PC-3 (cell line): Measurements from ENCODE around the gene ACR. TPM values are rescaled to one million over a fixed set of nuclear protein-coding genes. Genes with fewer than 3 reads are reported as not detected.

Experiments
- ATAC-seq: fragments of 200-7000 bp; cut with Tn5 transposase; 2 replicates; pipeline ENCODE4 v1.9.1; 2020; ENCODE audit warnings: mild to moderate bottlenecking, moderate library complexity
- BruUV-seq: library from RNA; stranded (reverse); fragments of 400-500 nt; replicated peaks from 2 replicates; lab custom pipeline; 2021; lab: Mats Ljungman, UMichigan
- CTCF ChIA-PET: fragments of 300-600 bp; sonication (Branson Sonifier 250); formaldehyde crosslinking; loops from one replicate; lab custom pipeline; 2022; ENCODE audit warnings: antibody characterized with exemption; lab: Charles Lee
- POLR2A ChIA-PET: fragments of 300-600 bp; sonication (Branson Sonifier 250); formaldehyde crosslinking; loops from one replicate; lab custom pipeline; 2022; ENCODE audit warnings: antibody characterized with exemption; ENCODE audit not compliant: unreplicated experiment; lab: Charles Lee
- DNase-seq: peaks from one replicate; pipeline ENCODE4 v3.0.0-alpha.2; 2015
- H2AFZ ChIP-seq: fragments of 300-600 bp; sonication (generic); 2 replicates; pipeline ENCODE4 v1.6.0; 2016; ENCODE audit warnings: antibody characterized with exemption, low read length
- H3F3A ChIP-seq: fragments of 300-600 bp; sonication (generic); one replicate; pipeline ENCODE4 v1.6.0; 2017; ENCODE audit warnings: antibody characterized with exemption, low read length, control low read depth, mild to moderate bottlenecking; ENCODE audit not compliant: unreplicated experiment
- H3K27ac ChIP-seq: fragments of 300-600 bp; sonication (generic); 2 replicates; pipeline ENCODE4 v1.5.1; 2016; ENCODE audit warnings: mild to moderate bottlenecking, low read length
- H3K27me3 ChIP-seq: fragments of 300-600 bp; sonication (generic); 2 replicates; pipeline ENCODE4 v1.6.1; 2016; ENCODE audit warnings: low read length, mixed read lengths
- H3K36me3 ChIP-seq: fragments of 300-600 bp; sonication (generic); 2 replicates; pipeline ENCODE4 v1.6.1; 2016; ENCODE audit warnings: low read depth, mixed run types, low read length, mixed read lengths
- H3K4me1 ChIP-seq: fragments of 300-600 bp; sonication (generic); 2 replicates; pipeline ENCODE4 v1.5.1; 2016; ENCODE audit warnings: low read length; ENCODE audit not compliant: insufficient read depth
- H3K4me2 ChIP-seq: fragments of 300-600 bp; sonication (generic); 2 replicates; pipeline ENCODE4 v1.6.0; 2016; ENCODE audit warnings: low read length
- H3K4me3 ChIP-seq: fragments of 300-600 bp; sonication (generic); 2 replicates; pipeline ENCODE4 v1.5.1; 2016; ENCODE audit warnings: mild to moderate bottlenecking, low read length, mixed read lengths
- H3K79me2 ChIP-seq: fragments of 300-600 bp; sonication (generic); 2 replicates; pipeline ENCODE4 v1.6.1; 2017; ENCODE audit warnings: low read length, mixed read lengths
- H3K9ac ChIP-seq: fragments of 300-600 bp; sonication (generic); 2 replicates; pipeline ENCODE4 v1.6.0; 2016; ENCODE audit warnings: mild to moderate bottlenecking, low read length
- H3K9me2 ChIP-seq: fragments of 300-600 bp; sonication (generic); replicated peaks from 2 replicates; pipeline ENCODE4 v1.6.1; 2016; ENCODE audit warnings: mixed run types, low read length, mixed read lengths
- H3K9me3 ChIP-seq: fragments of 300-600 bp; sonication (generic); 2 replicates; pipeline ENCODE4 v1.6.1; 2016; ENCODE audit warnings: low read length, mixed read lengths
- H4K20me1 ChIP-seq: fragments of 300-600 bp; sonication (generic); 2 replicates; pipeline ENCODE4 v1.6.1; 2016; ENCODE audit warnings: low read length, mixed read lengths
- EZH2 ChIP-seq: fragments of 300-600 bp; sonication (generic); IDR thresholded peaks from one replicate; pipeline ENCODE4 v1.6.1; 2017; ENCODE audit warnings: antibody characterized with exemption, mild to moderate bottlenecking, low read length; ENCODE audit not compliant: unreplicated experiment
- EZH2phosphoT487 ChIP-seq: fragments of 300-600 bp; sonication (generic); IDR thresholded peaks from 2 replicates; pipeline ENCODE4 v1.6.1; 2018; ENCODE audit warnings: mild to moderate bottlenecking, antibody characterized with exemption, low read length, borderline replicate concordance
- intact Hi-C: fragments of 100-400 bp; cut with micrococcal nuclease; formaldehyde crosslinking; loops from 2 replicates; pipeline ENCODE4 v1.9.0; 2023
- total RNA-seq: library from RNA; depleted of rRNA; stranded (reverse); fragments of >200 nt; gene quantifications from 2 replicates; pipeline ENCODE4 v1.2.3, GENCODE V29; 2014
- TF ChIP-seq, protein P1 (sequence below): fragments of 300-600 bp; sonication (generic); conservative IDR thresholded peaks from 2 replicates; pipeline ENCODE4 v1.5.1; 2017; ENCODE audit warnings: antibody characterized with exemption, low read depth, mild to moderate bottlenecking, low read length

Gene ACR
- total RNA-seq, 1 experiment from 2014 or later, result not detected

DNA sequence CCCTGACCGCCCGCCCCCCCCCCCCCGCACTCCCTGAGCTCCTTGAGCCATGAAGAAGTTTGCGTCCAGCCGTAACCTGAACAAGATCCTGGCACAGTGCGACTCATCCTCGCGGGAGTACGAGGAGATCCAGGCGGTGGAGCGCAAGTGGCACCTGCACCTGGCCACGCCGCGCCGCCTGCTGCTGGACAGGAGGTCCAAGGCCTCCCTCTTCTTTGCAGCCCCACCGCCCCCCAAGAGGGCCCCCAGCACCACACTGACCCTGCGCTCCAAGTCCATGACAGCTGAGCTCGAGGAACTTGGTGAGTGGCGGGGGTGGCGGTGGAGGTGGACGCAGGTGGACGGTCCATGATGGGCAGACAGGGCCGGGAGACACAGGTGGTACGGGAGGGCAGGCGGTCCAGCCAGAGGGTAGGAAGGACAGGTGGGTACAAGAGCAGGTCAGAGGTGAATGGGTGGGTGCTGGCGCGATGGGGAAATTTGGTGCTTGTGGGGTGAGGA, 32.1 kb upstream of the ACR start:
- Histone ChIP-seq H3K27me3 (no peaks in the 10 kb centered on the region), H3K4me1 (no peaks in the 10 kb centered on the region), H2AFZ (no peak overlapping the region), H3K79me2 (no peaks in the 10 kb centered on the region), H3K4me3 (no peak overlapping the region), H3K4me2 (no peak overlapping the region), H3K36me3 (no peaks in the 10 kb centered on the region), H3K9me3 (no peaks in the 10 kb centered on the region), H3K9ac (no peak overlapping the region), H3K27ac (no peak overlapping the region), H3F3A (no peaks in the 10 kb centered on the region), H4K20me1 (no peaks in the 10 kb centered on the region), H3K9me2 (no peaks in the 10 kb centered on the region)
- no peak for ATAC-seq
- TF ChIP-seq EZH2 (no peak), EZH2phosphoT487 (no peak)
- TF ChIP-seq, protein P1, sequence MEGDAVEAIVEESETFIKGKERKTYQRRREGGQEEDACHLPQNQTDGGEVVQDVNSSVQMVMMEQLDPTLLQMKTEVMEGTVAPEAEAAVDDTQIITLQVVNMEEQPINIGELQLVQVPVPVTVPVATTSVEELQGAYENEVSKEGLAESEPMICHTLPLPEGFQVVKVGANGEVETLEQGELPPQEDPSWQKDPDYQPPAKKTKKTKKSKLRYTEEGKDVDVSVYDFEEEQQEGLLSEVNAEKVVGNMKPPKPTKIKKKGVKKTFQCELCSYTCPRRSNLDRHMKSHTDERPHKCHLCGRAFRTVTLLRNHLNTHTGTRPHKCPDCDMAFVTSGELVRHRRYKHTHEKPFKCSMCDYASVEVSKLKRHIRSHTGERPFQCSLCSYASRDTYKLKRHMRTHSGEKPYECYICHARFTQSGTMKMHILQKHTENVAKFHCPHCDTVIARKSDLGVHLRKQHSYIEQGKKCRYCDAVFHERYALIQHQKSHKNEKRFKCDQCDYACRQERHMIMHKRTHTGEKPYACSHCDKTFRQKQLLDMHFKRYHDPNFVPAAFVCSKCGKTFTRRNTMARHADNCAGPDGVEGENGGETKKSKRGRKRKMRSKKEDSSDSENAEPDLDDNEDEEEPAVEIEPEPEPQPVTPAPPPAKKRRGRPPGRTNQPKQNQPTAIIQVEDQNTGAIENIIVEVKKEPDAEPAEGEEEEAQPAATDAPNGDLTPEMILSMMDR, result no peak
- no peak for DNase-seq
- CTCF ChIA-PET, result no interaction called here
- intact Hi-C loops, result no loop called here
- no TSS peak for BruUV-seq
- POLR2A ChIA-PET, result no interaction called here

DNA sequence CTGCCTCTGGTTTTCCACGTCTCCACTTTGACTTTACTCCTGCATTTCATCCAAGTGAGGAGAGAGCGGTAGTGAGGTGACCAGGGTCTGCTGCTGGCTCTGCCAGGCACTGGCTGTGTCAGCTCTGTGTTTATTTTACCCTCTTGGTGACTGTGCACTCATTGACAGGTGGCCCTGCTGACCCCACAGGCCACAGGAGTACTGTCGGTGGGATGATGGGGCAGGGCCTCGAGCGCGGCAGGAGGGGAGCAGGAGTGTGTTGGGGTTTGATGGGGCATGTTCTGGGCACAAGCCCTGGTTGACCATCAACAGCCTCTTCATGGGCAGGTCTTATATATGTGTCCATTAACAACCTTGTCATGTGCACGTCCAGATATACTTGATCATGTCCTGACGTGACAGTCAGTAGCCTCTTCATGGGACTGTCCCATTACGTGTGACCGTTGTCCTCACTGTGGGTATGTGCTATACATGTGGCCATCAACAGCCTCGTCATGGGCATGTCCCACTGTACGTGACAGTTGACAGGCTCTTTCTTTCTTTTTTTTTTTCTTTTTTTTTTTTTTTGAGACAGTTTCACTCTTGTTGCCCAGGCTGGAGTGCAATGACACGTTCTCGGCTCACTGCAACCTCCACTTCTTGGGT, 31.4 kb upstream of the ACR start:
- ATAC-seq, result no peak
- no peak overlapping the region for H3K4me3 ChIP-seq
- no peak overlapping the region for H2AFZ ChIP-seq
- H3K27ac ChIP-seq, result no peak overlapping the region
- no peaks in the 10 kb centered on the region for H3F3A ChIP-seq
- H3K79me2 ChIP-seq, result no peaks in the 10 kb centered on the region
- POLR2A ChIA-PET, result no interaction called here
- H3K4me2 ChIP-seq, result no peak overlapping the region
- H3K9me2 ChIP-seq, result no peaks in the 10 kb centered on the region
- H3K36me3 ChIP-seq, result no peaks in the 10 kb centered on the region
- H3K9ac ChIP-seq, result no peak overlapping the region
- no peaks in the 10 kb centered on the region for H4K20me1 ChIP-seq
- H3K9me3 ChIP-seq, result no peaks in the 10 kb centered on the region
- TF ChIP-seq, protein P1, result no peak
- TF ChIP-seq EZH2, result no peak
- TF ChIP-seq EZH2phosphoT487, result no peak
- no TSS peak for BruUV-seq
- H3K27me3 ChIP-seq, result no peaks in the 10 kb centered on the region
- no peaks in the 10 kb centered on the region for H3K4me1 ChIP-seq
- intact Hi-C loops, result no loop called here
- CTCF ChIA-PET, result no interaction called here
- DNase-seq, result no peak

DNA sequence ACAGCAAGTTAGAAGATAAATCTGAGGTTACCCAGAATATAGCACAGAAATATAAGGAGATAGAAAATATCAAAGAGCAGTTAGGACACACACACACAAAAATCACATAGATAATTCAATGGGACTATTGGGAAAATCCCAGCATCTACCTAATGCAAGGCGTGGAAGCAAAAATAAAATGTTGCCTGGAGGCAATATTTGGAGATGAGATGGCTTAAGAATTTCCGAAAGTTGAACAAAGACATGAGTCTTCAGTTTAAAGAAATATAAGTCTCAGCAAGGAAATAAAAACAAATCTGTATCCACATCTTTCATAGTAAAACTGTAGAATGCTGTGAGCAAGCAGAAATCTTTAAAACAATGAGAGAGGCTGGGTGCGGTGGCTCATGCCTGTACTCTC, 29.5 kb upstream of the ACR start:
- TF ChIP-seq, protein P1, result no peak
- no peak for TF ChIP-seq EZH2phosphoT487
- no peak for TF ChIP-seq EZH2
- H3K9ac ChIP-seq, result no peak overlapping the region
- DNase-seq (no peak), ATAC-seq (no peak)
- no peaks in the 10 kb centered on the region for H3F3A ChIP-seq
- H3K9me2 ChIP-seq, result no peaks in the 10 kb centered on the region
- intact Hi-C loops, result no loop called here
- H3K4me3 ChIP-seq, result no peak overlapping the region
- no TSS peak for BruUV-seq
- no peaks in the 10 kb centered on the region for H3K27me3 ChIP-seq
- no peak overlapping the region for H3K27ac ChIP-seq
- H2AFZ ChIP-seq, result no peak overlapping the region
- ChIA-PET CTCF (no interaction called here), POLR2A (no interaction called here)
- H3K4me2 ChIP-seq, result no peak overlapping the region
- no peaks in the 10 kb centered on the region for H3K36me3 ChIP-seq
- H3K4me1 ChIP-seq, result no peaks in the 10 kb centered on the region
- H4K20me1 ChIP-seq, result no peaks in the 10 kb centered on the region
- H3K9me3 ChIP-seq, result no peaks in the 10 kb centered on the region
- no peaks in the 10 kb centered on the region for H3K79me2 ChIP-seq
